Fibroblast of pulmonary artery (primary cell): ENCODE measurements around the gene MFSD1.
A peak's percentile ranks its signal among the peaks of the same experiment; 100 is the strongest.

Experiments
- DNase-seq: peaks from one replicate; pipeline ENCODE4 v3.0.0-alpha.2; 2010; ENCODE audit warnings: low read depth
- H3K4me3 ChIP-seq: replicated peaks from 2 replicates; pipeline ENCODE4 v1.5.1; 2011; ENCODE audit warnings: low read depth, mild to moderate bottlenecking, control low read depth, low read length, moderate library complexity
- TF ChIP-seq, protein P1 (sequence below): IDR thresholded peaks from 2 replicates; pipeline ENCODE4 v1.5.1; 2011; ENCODE audit warnings: mild to moderate bottlenecking, control low read depth, low read length, inconsistent platforms; ENCODE audit errors: missing control alignments

MFSD1 gene

DNA sequence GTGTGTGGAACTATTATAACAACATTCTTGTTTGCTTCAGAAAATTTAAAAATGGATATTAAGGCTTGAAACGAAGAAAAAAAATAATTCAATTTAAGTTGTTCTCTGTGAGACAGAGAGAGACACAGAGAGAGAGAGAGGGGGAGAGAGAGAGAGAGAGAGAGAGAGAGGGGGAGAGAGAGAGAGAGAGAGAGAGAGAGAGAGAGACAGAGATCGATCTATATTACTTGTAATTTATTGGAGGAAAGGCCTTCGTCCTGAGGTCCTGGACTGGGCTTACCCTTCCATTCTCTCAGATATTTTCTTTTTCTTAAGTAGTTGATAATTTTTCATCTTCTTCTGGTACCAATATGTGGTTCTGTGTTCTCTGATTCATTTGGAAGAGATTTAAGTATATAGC lies 25.9 kb downstream of the MFSD1 start:
- H3K4me3 ChIP-seq = no peak overlapping the region
- no peak for DNase-seq
- TF ChIP-seq, protein P1, sequence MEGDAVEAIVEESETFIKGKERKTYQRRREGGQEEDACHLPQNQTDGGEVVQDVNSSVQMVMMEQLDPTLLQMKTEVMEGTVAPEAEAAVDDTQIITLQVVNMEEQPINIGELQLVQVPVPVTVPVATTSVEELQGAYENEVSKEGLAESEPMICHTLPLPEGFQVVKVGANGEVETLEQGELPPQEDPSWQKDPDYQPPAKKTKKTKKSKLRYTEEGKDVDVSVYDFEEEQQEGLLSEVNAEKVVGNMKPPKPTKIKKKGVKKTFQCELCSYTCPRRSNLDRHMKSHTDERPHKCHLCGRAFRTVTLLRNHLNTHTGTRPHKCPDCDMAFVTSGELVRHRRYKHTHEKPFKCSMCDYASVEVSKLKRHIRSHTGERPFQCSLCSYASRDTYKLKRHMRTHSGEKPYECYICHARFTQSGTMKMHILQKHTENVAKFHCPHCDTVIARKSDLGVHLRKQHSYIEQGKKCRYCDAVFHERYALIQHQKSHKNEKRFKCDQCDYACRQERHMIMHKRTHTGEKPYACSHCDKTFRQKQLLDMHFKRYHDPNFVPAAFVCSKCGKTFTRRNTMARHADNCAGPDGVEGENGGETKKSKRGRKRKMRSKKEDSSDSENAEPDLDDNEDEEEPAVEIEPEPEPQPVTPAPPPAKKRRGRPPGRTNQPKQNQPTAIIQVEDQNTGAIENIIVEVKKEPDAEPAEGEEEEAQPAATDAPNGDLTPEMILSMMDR = no peak

DNA sequence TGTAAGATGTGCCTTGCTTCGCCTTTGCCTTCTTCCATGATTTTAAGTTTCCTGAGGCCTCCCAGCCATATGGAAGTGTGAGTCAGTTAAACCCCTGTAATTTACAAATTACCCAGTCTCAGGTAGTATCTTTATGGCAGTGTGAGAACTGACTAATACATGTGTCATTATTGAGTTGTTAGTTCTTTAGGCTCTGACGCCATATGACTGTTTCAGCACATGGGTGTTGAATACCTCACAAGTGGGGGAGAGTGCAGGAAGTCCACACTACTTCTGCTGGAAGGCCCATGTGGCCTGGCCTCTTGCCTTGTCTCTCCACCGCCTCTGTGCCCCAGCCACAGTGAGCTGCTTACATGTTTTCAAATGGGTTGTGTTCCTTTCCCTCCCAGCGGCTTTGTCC lies 28.5 kb downstream of the MFSD1 start:
- TF ChIP-seq, protein P1 = no peak
- no peak overlapping the region for H3K4me3 ChIP-seq
- DNase-seq = peak; percentile 3

DNA sequence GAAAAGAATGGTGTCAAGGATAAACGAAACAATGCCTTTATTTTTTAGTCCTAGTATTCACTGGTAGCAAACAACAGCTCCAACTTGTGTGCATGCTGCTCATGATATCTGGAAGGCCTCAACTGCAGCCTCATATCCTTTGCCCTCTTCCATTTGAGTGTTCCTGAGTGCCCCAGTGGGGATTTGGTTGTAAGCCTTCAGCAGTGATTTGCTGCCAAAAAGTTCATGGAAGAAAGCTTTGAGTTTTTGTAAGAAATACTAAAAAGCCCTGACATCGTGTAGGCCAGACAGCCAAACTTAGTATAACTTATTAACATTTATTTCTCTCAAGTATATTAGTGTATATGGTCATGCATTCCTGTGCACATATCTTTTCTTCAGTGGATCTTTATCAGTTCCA lies 30.0 kb downstream of the MFSD1 start:
- TF ChIP-seq, protein P1 = no peak
- DNase-seq = no peak
- H3K4me3 ChIP-seq = no peak overlapping the region

GRCh38 chr3:158835631-158836030 lies 33.8 kb downstream of the MFSD1 start:
- no peak for DNase-seq
- TF ChIP-seq, protein P1 = no peak
- no peak overlapping the region for H3K4me3 ChIP-seq

DNA sequence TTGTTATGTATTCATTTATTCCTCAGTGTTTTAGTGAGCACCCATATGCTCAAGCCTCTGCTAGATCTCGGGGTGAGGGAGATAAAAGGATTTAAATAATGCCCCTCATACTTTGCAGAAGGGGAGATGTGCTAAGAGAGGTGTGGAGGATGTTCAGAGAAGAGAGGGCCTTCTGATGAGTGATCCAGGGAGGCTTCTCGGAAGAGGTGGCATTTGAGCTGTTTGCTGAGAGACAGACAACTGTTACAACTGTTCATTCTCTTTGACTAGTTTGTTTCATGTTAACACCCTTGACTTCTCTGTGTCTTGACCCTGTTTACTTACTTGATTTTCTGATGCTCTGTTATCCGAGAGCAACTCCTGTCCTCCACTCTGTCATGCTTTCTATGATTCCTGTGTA lies 34.5 kb downstream of the MFSD1 start:
- H3K4me3 ChIP-seq = no peak overlapping the region
- DNase-seq = no peak
- TF ChIP-seq, protein P1 = no peak

GRCh38 chr3:158837240-158837639 lies 35.4 kb downstream of the MFSD1 start:
- DNase-seq = no peak
- no peak overlapping the region for H3K4me3 ChIP-seq
- TF ChIP-seq, protein P1 = no peak

DNA sequence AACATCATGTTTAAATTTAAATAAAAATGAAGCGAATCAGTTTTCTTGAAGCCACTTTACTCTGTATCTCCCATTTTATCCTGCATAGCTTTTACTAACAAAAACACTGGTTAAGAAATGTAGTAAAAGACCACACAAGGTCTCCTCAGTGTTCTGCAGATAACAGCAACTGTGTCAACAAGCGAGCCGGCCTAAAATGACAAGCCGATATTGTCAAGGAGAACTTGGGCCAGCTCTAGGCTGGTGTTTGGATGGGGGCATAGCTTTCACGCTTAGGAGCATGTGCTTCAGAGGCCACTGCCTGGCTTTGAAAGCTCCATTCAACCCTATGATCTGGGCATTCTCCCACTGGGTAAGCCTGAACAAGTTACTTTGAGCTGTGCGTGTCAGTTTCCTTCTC lies 38.1 kb downstream of the MFSD1 start:
- TF ChIP-seq, protein P1 = no peak

More for the DNA sequence above, 38.1 kb downstream of the MFSD1 start:
- no peak overlapping the region for H3K4me3 ChIP-seq
- DNase-seq = no peak
